ENCODE measurements around the gene PADI4. TPM values are rescaled to one million over a fixed set of nuclear protein-coding genes. Genes with fewer than 3 reads are reported as not detected.

PADI4 gene
- total RNA-seq, 1 donor, result not detected

- DNase-seq (ENCODE audit: low read depth), result no peak
- H3K4me3 ChIP-seq (ENCODE audit: low read depth, low read length), result no peak within 1 kb of the TSS
- TF ChIP-seq CTCF (IDR thresholded peaks at IDR 0.05; ENCODE audit: insufficient read depth, low read length), result no peak
Observed at GRCh38 chr1:17371896-17372295, 63.9 kb downstream of the PADI4 start, which contains the start of gene PADI6. TSS of gene PADI6 (plus strand) at chr1:17372196. CDS start at chr1:17372246, 50 bp downstream.

GRCh38 chr1:17372955-17373354 lies 65.0 kb downstream of the PADI4 start:
- DNase-seq (ENCODE audit: low read depth), result no peak
- H3K4me3 ChIP-seq (ENCODE audit: low read depth, low read length), result no peak overlapping the region
- no peak for TF ChIP-seq CTCF (IDR thresholded peaks at IDR 0.05; ENCODE audit: insufficient read depth, low read length)

- no peak for TF ChIP-seq CTCF (IDR thresholded peaks at IDR 0.05; ENCODE audit: insufficient read depth, low read length)
- DNase-seq (ENCODE audit: low read depth), result no peak
- no peak overlapping the region for H3K4me3 ChIP-seq (ENCODE audit: low read depth, low read length)
Observed at GRCh38 chr1:17375651-17376050, 67.7 kb downstream of the PADI4 start.

GRCh38 chr1:17377325-17377953 lies 69.4 kb downstream of the PADI4 start:
- TF ChIP-seq CTCF (IDR thresholded peaks at IDR 0.05; ENCODE audit: insufficient read depth, low read length), result no peak
- H3K4me3 ChIP-seq (ENCODE audit: low read depth, low read length), result no peak overlapping the region
- DNase-seq (ENCODE audit: low read depth), result no peak

DNA sequence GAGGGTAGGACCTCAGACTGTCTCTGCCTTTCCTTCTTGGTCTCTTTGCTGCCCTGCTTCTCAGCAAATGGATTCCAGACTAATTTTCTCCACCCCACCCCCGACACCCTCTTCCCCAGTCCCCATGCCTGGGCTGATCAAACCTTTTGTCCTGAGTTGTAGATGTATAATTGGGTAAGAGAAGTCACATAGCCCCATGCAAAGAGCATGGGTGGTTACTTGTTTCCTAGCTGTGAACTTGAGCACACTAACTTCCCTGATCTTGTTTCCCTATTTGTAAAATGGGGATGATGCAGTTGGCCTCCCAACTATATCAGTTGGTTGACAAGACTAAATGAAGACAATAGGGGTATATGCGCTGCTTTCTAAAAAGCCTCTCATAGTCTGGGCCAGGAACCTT lies 73.2 kb downstream of the PADI4 start:
- no peak for TF ChIP-seq CTCF (IDR thresholded peaks at IDR 0.05; ENCODE audit: insufficient read depth, low read length)
- H3K4me3 ChIP-seq (ENCODE audit: low read depth, low read length), result no peak overlapping the region
- DNase-seq (ENCODE audit: low read depth), result no peak

DNA sequence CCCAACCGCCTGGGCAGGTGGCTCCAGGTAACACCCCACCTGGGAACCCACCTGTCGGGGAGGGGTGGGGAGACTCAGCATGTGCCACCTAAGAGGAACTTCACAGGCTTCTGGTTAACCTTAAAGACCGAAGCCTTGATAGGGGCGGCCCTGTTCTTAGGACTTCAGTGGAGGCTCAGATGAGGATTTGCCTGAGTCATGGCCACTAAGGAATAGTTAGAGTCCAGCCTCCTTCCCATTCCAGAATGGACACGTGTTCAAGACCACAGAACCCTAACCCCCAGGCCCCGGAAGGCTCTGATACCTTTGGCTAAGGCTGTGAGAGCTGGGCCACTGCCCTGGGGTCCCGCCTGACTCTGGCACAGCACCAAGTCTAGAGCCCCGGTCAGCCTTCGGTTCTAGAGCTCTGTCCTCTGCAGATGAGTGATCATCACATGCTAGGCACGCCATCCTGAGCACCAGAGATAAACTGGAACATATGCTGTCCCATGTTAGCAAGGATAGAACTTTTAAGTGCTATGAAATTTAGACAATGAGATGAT lies 84.3 kb downstream of the PADI4 start:
- no peak for TF ChIP-seq CTCF (IDR thresholded peaks at IDR 0.05; ENCODE audit: insufficient read depth, low read length)
- no peak for DNase-seq (ENCODE audit: low read depth)
- H3K4me3 ChIP-seq (ENCODE audit: low read depth, low read length), result no peak overlapping the region

GRCh38 chr1:17393230-17393629 lies 85.2 kb downstream of the PADI4 start:
- TF ChIP-seq CTCF (IDR thresholded peaks at IDR 0.05; ENCODE audit: insufficient read depth, low read length), result no peak
- H3K4me3 ChIP-seq (ENCODE audit: low read depth, low read length), result no peak overlapping the region
- DNase-seq (ENCODE audit: low read depth), result no peak

Measured in fibroblast of the aortic adventitia (primary cell).